Neural progenitor cell (in vitro differentiated cells): ENCODE results near the gene CLDN8. TPM values are rescaled to one million over a fixed set of nuclear protein-coding genes. Genes with fewer than 3 reads are reported as not detected.

ENCODE experiments used
- DNase-seq: peaks from one replicate; pipeline ENCODE4 v3.0.0-alpha.2; 2016; ENCODE audit warnings: low spot score
- H2AFZ ChIP-seq: fragments of 200-600 bp; sonication (generic); replicated peaks from 2 replicates; pipeline ENCODE4 v1.6.1; 2016; ENCODE audit warnings: antibody characterized with exemption
- H3F3A ChIP-seq: fragments of 200-600 bp; sonication (generic); 2 replicates; pipeline ENCODE4 v1.6.1; 2016; ENCODE audit warnings: antibody characterized with exemption, low read depth
- H3K27ac ChIP-seq: fragments of 200-600 bp; sonication (generic); 2 replicates; pipeline ENCODE4 v1.5.1; 2016; ENCODE audit warnings: mild to moderate bottlenecking
- H3K27me3 ChIP-seq: fragments of 200-600 bp; sonication (generic); 2 replicates; pipeline ENCODE4 v1.6.1; 2016; ENCODE audit warnings: mild to moderate bottlenecking, moderate library complexity
- H3K36me3 ChIP-seq: fragments of 200-600 bp; sonication (generic); 2 replicates; pipeline ENCODE4 v1.5.1; 2016
- H3K4me1 ChIP-seq: fragments of 200-600 bp; sonication (generic); 2 replicates; pipeline ENCODE4 v1.6.1; 2016; ENCODE audit warnings: mixed run types
- H3K4me2 ChIP-seq: fragments of 200-600 bp; sonication (generic); 2 replicates; pipeline ENCODE4 v1.6.1; 2016
- H3K4me3 ChIP-seq: fragments of 200-600 bp; sonication (generic); 2 replicates; pipeline ENCODE4 v1.5.1; 2016
- H3K79me2 ChIP-seq: fragments of 200-600 bp; sonication (generic); 2 replicates; pipeline ENCODE4 v1.6.1; 2016; ENCODE audit warnings: low read depth
- H3K9ac ChIP-seq: fragments of 200-600 bp; sonication (generic); 2 replicates; pipeline ENCODE4 v1.6.1; 2016
- H3K9me3 ChIP-seq: fragments of 200-600 bp; sonication (generic); 2 replicates; pipeline ENCODE4 v1.5.1; 2016; ENCODE audit warnings: low read depth
- H4K20me1 ChIP-seq: fragments of 200-600 bp; sonication (generic); 2 replicates; pipeline ENCODE4 v1.6.1; 2016; ENCODE audit warnings: low read depth
- H3K27ac Mint-ChIP-seq: 3 replicates; pipeline ENCODE4 v1.8.0; 2021; ENCODE audit warnings: mixed read lengths
- H3K27me3 Mint-ChIP-seq: 2 replicates; pipeline ENCODE4 v1.8.0; 2022; ENCODE audit warnings: low read depth, mild to moderate bottlenecking, inconsistent platforms, moderate library complexity, mixed read lengths; ENCODE audit not compliant: insufficient read depth
- H3K36me3 Mint-ChIP-seq: 3 replicates; pipeline ENCODE4 v1.8.0; 2021; ENCODE audit warnings: mixed read lengths
- H3K4me1 Mint-ChIP-seq: 3 replicates; pipeline ENCODE4 v1.8.0; 2021; ENCODE audit warnings: mixed read lengths
- H3K4me3 Mint-ChIP-seq: 3 replicates; pipeline ENCODE4 v1.8.0; 2021; ENCODE audit warnings: mild to moderate bottlenecking, moderate library complexity, mixed read lengths
- H3K9me3 Mint-ChIP-seq: 3 replicates; pipeline ENCODE4 v1.8.0; 2020; ENCODE audit warnings: mixed read lengths
- CTCF ChIP-seq: fragments of 200-600 bp; sonication (generic); IDR thresholded peaks from 2 replicates; pipeline ENCODE4 v1.5.1; 2017; ENCODE audit warnings: antibody characterized with exemption, mild to moderate bottlenecking
- EZH2 ChIP-seq: fragments of 200-600 bp; sonication (generic); IDR thresholded peaks from 2 replicates; pipeline ENCODE4 v1.6.1; 2017; ENCODE audit warnings: antibody characterized with exemption, mild to moderate bottlenecking, moderate library complexity
- EZH2phosphoT487 ChIP-seq: fragments of 200-600 bp; sonication (generic); IDR thresholded peaks from 2 replicates; pipeline ENCODE4 v1.6.1; 2017; ENCODE audit warnings: antibody characterized with exemption
- total RNA-seq: library from RNA; depleted of rRNA; stranded (reverse); fragments of >200 nt; gene quantifications from 2 replicates; pipeline ENCODE4 v1.2.3, GENCODE V29; 2015; ENCODE audit warnings: low replicate concordance

The CLDN8 gene
- total RNA-seq, 1 donor from 2014 or later = not detected

- H3K4me2 ChIP-seq = no peak overlapping the region
- no peak overlapping the region for H3K27ac ChIP-seq
- H3K9me3 Mint-ChIP-seq = peaks cover 3% of the 10 kb centered on the region
- H3K36me3 ChIP-seq = no peaks in the 10 kb centered on the region
- no peak for DNase-seq
- H3K27ac Mint-ChIP-seq = no peak overlapping the region
- H3K27me3 Mint-ChIP-seq = peaks cover 2% of the 10 kb centered on the region
- no peak for TF ChIP-seq CTCF
- no peak for TF ChIP-seq EZH2
- TF ChIP-seq EZH2phosphoT487 = no peak
- no peaks in the 10 kb centered on the region for H3K27me3 ChIP-seq
- no peaks in the 10 kb centered on the region for H3F3A ChIP-seq
- H3K9ac ChIP-seq = no peak overlapping the region
- no peaks in the 10 kb centered on the region for H4K20me1 ChIP-seq
- H3K79me2 ChIP-seq = no peaks in the 10 kb centered on the region
- no peaks in the 10 kb centered on the region for H3K36me3 Mint-ChIP-seq
- no peaks in the 10 kb centered on the region for H3K9me3 ChIP-seq
- H3K4me1 Mint-ChIP-seq = peaks cover 9% of the 10 kb centered on the region
- peak overlapping the region; percentile 37 for H2AFZ ChIP-seq
- peaks cover 5% of the 10 kb centered on the region for H3K4me1 ChIP-seq
- H3K4me3 ChIP-seq = no peak overlapping the region
- no peak overlapping the region for H3K4me3 Mint-ChIP-seq
Measured at GRCh38 chr21:30206551-30207251, 9.2 kb downstream of the CLDN8 start.

- Histone ChIP-seq H3F3A (no peaks in the 10 kb centered on the region), H3K9ac (no peak overlapping the region), H3K4me3 (no peak overlapping the region), H2AFZ (no peak overlapping the region), H3K27me3 (no peaks in the 10 kb centered on the region), H3K79me2 (no peaks in the 10 kb centered on the region), H3K4me1 (no peaks in the 10 kb centered on the region), H3K27ac (no peak overlapping the region), H4K20me1 (no peaks in the 10 kb centered on the region), H3K4me2 (no peak overlapping the region), H3K9me3 (no peaks in the 10 kb centered on the region), H3K36me3 (no peaks in the 10 kb centered on the region)
- no peak overlapping the region for H3K27ac Mint-ChIP-seq
- no peaks in the 10 kb centered on the region for H3K27me3 Mint-ChIP-seq
- peaks cover 6% of the 10 kb centered on the region for H3K9me3 Mint-ChIP-seq
- DNase-seq = no peak
- no peak for TF ChIP-seq CTCF
- TF ChIP-seq EZH2phosphoT487 = no peak
- TF ChIP-seq EZH2 = no peak
- H3K4me1 Mint-ChIP-seq = no peaks in the 10 kb centered on the region
- H3K4me3 Mint-ChIP-seq = no peak overlapping the region
- no peaks in the 10 kb centered on the region for H3K36me3 Mint-ChIP-seq
Measured at GRCh38 chr21:30200000-30200399, 15.9 kb downstream of the CLDN8 start.

GRCh38 chr21:30194701-30195299 lies 21.1 kb downstream of the CLDN8 start:
- Histone ChIP-seq H3K27ac (no peak overlapping the region), H3K36me3 (no peaks in the 10 kb centered on the region), H3F3A (no peaks in the 10 kb centered on the region), H3K4me3 (no peak overlapping the region), H4K20me1 (no peaks in the 10 kb centered on the region), H3K9ac (no peak overlapping the region), H3K4me2 (no peak overlapping the region), H3K9me3 (no peaks in the 10 kb centered on the region), H3K27me3 (no peaks in the 10 kb centered on the region), H3K79me2 (no peaks in the 10 kb centered on the region), H3K4me1 (no peaks in the 10 kb centered on the region), H2AFZ (no peak overlapping the region)
- Mint-ChIP-seq H3K4me3 (no peak overlapping the region), H3K36me3 (no peaks in the 10 kb centered on the region), H3K27me3 (no peaks in the 10 kb centered on the region), H3K4me1 (no peaks in the 10 kb centered on the region), H3K27ac (no peak overlapping the region), H3K9me3 (no peaks in the 10 kb centered on the region)
- TF ChIP-seq EZH2 = no peak
- peak; percentile 94 for TF ChIP-seq CTCF
- peak; percentile 74 for DNase-seq
